Glomerular visceral epithelial cell (primary cell): ENCODE results near the gene SYT10.
"Not testable (repeated sequence)": the region's sequence is repeated elsewhere in the genome, so short reads cannot be mapped to it uniquely, and the experiment has no call there.

Experiments used
- DNase-seq: peaks from one replicate; pipeline ENCODE4 v3.0.0-alpha.2; 2016; ENCODE audit errors: extremely low spot score

Gene SYT10

GRCh38 chr12:33349791-33350190 lies 89.8 kb downstream of the SYT10 start:
- no peak for DNase-seq

DNA sequence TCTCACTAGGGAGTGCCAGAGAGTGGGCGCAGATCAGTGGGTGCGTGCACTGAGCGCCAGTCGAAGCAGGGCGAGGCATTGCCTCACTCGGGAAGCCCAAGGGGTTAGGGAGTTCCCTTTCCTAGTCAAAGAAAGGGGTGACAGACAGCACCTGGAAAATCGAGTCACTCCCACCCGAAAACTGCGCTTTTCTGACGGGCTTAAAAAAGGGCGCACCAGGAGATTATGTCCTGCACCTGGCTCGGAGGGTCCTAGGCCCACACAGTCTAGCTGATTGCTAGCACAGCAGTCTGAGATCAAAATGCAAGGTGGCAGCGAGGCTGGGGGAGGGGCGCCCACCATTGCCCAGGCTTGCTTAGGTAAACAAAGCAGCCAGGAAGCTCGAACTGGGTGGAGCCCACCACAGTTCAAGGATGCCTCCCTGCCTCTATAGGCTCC lies 107.6 kb downstream of the SYT10 start:
- DNase-seq = not testable (repeated sequence)

- DNase-seq = no peak
Measured at GRCh38 chr12:33330940-33331339, 108.7 kb downstream of the SYT10 start.
